WI38 (cell line): Measurements from ENCODE around the gene DACH1.
"Not testable (repeated sequence)": the region's sequence is repeated elsewhere in the genome, so short reads cannot be mapped to it uniquely, and the experiment has no call there.

Experiments
- H3K4me3 ChIP-seq: 2 replicates; pipeline ENCODE4 v1.5.1; 2011; ENCODE audit warnings: low read depth, mild to moderate bottlenecking, control low read depth, low read length
- CTCF ChIP-seq: IDR thresholded peaks from 2 replicates; pipeline ENCODE4 v1.5.1; 2012; ENCODE audit warnings: low read depth, mild to moderate bottlenecking, control low read depth, low read length

Gene DACH1

GRCh38 chr13:71785361-71785760 is 81.6 kb downstream of the DACH1 start:
- no peak overlapping the region for H3K4me3 ChIP-seq
- TF ChIP-seq CTCF, result no peak

GRCh38 chr13:71780546-71780945 is 86.5 kb downstream of the DACH1 start:
- TF ChIP-seq CTCF, result no peak
- no peak overlapping the region for H3K4me3 ChIP-seq

- not testable (repeated sequence) for H3K4me3 ChIP-seq
These were observed 88.0 kb downstream of the DACH1 start for GRCh38 chr13:71778998-71779397.

- no peak for TF ChIP-seq CTCF
These were observed 91.0 kb downstream of the DACH1 start for GRCh38 chr13:71775966-71776365.

GRCh38 chr13:71774863-71775262 is 92.1 kb downstream of the DACH1 start:
- TF ChIP-seq CTCF, result no peak
- no peak overlapping the region for H3K4me3 ChIP-seq

More at GRCh38 chr13:71775966-71776365, 91.0 kb downstream of the DACH1 start:
- H3K4me3 ChIP-seq, result no peak overlapping the region

- TF ChIP-seq CTCF, result no peak
- H3K4me3 ChIP-seq, result no peak overlapping the region
These were observed 93.5 kb downstream of the DACH1 start for GRCh38 chr13:71773531-71773930.

GRCh38 chr13:71772361-71772760 is 94.6 kb downstream of the DACH1 start:
- H3K4me3 ChIP-seq, result no peak overlapping the region
- no peak for TF ChIP-seq CTCF

- H3K4me3 ChIP-seq, result no peak overlapping the region
- TF ChIP-seq CTCF, result no peak
These were observed 95.9 kb downstream of the DACH1 start for GRCh38 chr13:71771144-71771543.
